GM23338 (cell line): Measurements from ENCODE around the gene ARHGAP32. TPM values are rescaled to one million over a fixed set of nuclear protein-coding genes. Genes with fewer than 3 reads are reported as not detected.

ENCODE experiments used
- ATAC-seq: fragments of 200-7000 bp; cut with Tn5 transposase; 3 replicates; pipeline ENCODE4 v1.9.1; 2020
- DNase-seq: peaks from one replicate; pipeline ENCODE4 v3.0.0-alpha.2; 2015; ENCODE audit warnings: low spot score
- H2AFZ ChIP-seq: fragments of 200-600 bp; sonication (generic); 2 replicates; pipeline ENCODE4 v1.8.0; 2016; ENCODE audit warnings: antibody characterized with exemption, mild to moderate bottlenecking, moderate library complexity
- H3F3A ChIP-seq: fragments of 200-600 bp; sonication (generic); replicated peaks from 2 replicates; pipeline ENCODE4 v1.8.0; 2017; ENCODE audit warnings: antibody characterized with exemption, mixed run types, low read depth
- H3K27ac ChIP-seq: fragments of 200-600 bp; sonication (generic); 2 replicates; pipeline ENCODE4 v1.6.1; 2016; ENCODE audit warnings: low read depth
- H3K27me3 ChIP-seq: fragments of 200-600 bp; sonication (generic); 2 replicates; pipeline ENCODE4 v1.8.0; 2016; ENCODE audit warnings: mild to moderate bottlenecking, mixed run types, moderate library complexity; ENCODE audit not compliant: insufficient read depth
- H3K36me3 ChIP-seq: fragments of 200-600 bp; sonication (generic); 2 replicates; pipeline ENCODE4 v1.8.0; 2016; ENCODE audit warnings: mild to moderate bottlenecking; ENCODE audit not compliant: insufficient read depth
- H3K4me1 ChIP-seq: fragments of 200-600 bp; sonication (generic); 2 replicates; pipeline ENCODE4 v1.8.0; 2016; ENCODE audit warnings: mild to moderate bottlenecking, moderate library complexity; ENCODE audit not compliant: insufficient read depth
- H3K4me2 ChIP-seq: fragments of 200-600 bp; sonication (generic); 2 replicates; pipeline ENCODE4 v1.7.1; 2017; ENCODE audit warnings: mixed run types
- H3K4me3 ChIP-seq: fragments of 200-600 bp; sonication (generic); 2 replicates; pipeline ENCODE4 v1.6.1; 2016; ENCODE audit warnings: mixed run types
- H3K79me2 ChIP-seq: fragments of 200-600 bp; sonication (generic); replicated peaks from 2 replicates; pipeline ENCODE4 v1.8.0; 2017; ENCODE audit warnings: mild to moderate bottlenecking; ENCODE audit not compliant: insufficient read depth
- H3K9me2 ChIP-seq: fragments of 200-600 bp; sonication (generic); 2 replicates; pipeline ENCODE4 v1.8.0; 2017; ENCODE audit not compliant: insufficient read depth
- H4K20me1 ChIP-seq: fragments of 200-600 bp; sonication (generic); replicated peaks from 2 replicates; pipeline ENCODE4 v1.8.0; 2017; ENCODE audit warnings: mild to moderate bottlenecking; ENCODE audit not compliant: insufficient read depth
- H3K27ac Mint-ChIP-seq: 2 replicates; pipeline ENCODE4 v1.8.0; 2020; ENCODE audit warnings: inconsistent platforms, mild to moderate bottlenecking, moderate library complexity, mixed read lengths
- H3K27me3 Mint-ChIP-seq: 3 replicates; pipeline ENCODE4 v1.8.0; 2022; ENCODE audit warnings: low read depth, mild to moderate bottlenecking, moderate library complexity, mixed read lengths, inconsistent platforms; ENCODE audit not compliant: insufficient read depth, poor library complexity
- H3K36me3 Mint-ChIP-seq: 3 replicates; pipeline ENCODE4 v1.8.0; 2021; ENCODE audit warnings: low read depth, mild to moderate bottlenecking, inconsistent platforms, moderate library complexity, mixed read lengths
- H3K4me1 Mint-ChIP-seq: 3 replicates; pipeline ENCODE4 v1.8.0; 2020; ENCODE audit warnings: mild to moderate bottlenecking, inconsistent platforms, mixed read lengths
- H3K4me3 Mint-ChIP-seq: 3 replicates; pipeline ENCODE4 v1.8.0; 2021; ENCODE audit warnings: moderate library complexity, mild to moderate bottlenecking, inconsistent platforms, mixed read lengths
- H3K9me3 Mint-ChIP-seq: 3 replicates; pipeline ENCODE4 v1.8.0; 2020; ENCODE audit warnings: moderate library complexity, mild to moderate bottlenecking, inconsistent platforms, mixed read lengths
- CTCF ChIP-seq, 2 experiments: fragments of 200-600 bp in 1 of 2; sonication (generic) in 1 of 2; conservative IDR thresholded peaks; 2 replicates each; pipeline versions ENCODE4 v1.5.1 to v1.6.1; 2016 to 2017; ENCODE audit warnings: antibody characterized with exemption in 2 of 2, low read depth in 2 of 2, mild to moderate bottlenecking in 2 of 2, moderate library complexity in 1 of 2
- EZH2phosphoT487 ChIP-seq: fragments of 200-600 bp; sonication (generic); IDR thresholded peaks from one replicate; pipeline ENCODE4 v1.8.1; 2018; ENCODE audit warnings: antibody characterized with exemption; ENCODE audit not compliant: unreplicated experiment
- REST ChIP-seq: IDR thresholded peaks from one replicate; pipeline ENCODE4 v1.6.1; 2018; ENCODE audit warnings: antibody characterized with exemption; ENCODE audit not compliant: unreplicated experiment
- polyA plus RNA-seq: library from polyadenylated mRNA; unstranded; fragments of >200 nt; fragmentation: Nextera tagmentation; extraction: Ambion mirVana; gene quantifications from 2 replicates; pipeline ENCODE4 v1.2.1, GENCODE V29; 2016
- total RNA-seq: library from RNA; depleted of rRNA; stranded (reverse); fragments of >200 nt; shearing (Covaris generic); gene quantifications from 2 replicates; pipeline ENCODE4 v1.2.3, GENCODE V29; 2014

ARHGAP32 gene
- total and polyA plus RNA-seq, 2 experiments from 2014 or later: 3.9 to 17.2 TPM

- no peaks in the 10 kb centered on the region for H3K36me3 Mint-ChIP-seq
Measured at GRCh38 chr11:129117595-129118350, 74.4 kb downstream of the ARHGAP32 start.

GRCh38 chr11:129115652-129116586 lies 76.2 kb downstream of the ARHGAP32 start:
- peaks cover 3% of the 10 kb centered on the region for H3K27me3 Mint-ChIP-seq
- H3K27me3 ChIP-seq: no peaks in the 10 kb centered on the region
- H3F3A ChIP-seq: no peaks in the 10 kb centered on the region
- H2AFZ ChIP-seq: no peak overlapping the region
- TF ChIP-seq REST: no peak
- no peak overlapping the region for H3K4me3 ChIP-seq
- no peak overlapping the region for H3K27ac Mint-ChIP-seq
- H3K9me3 Mint-ChIP-seq: no peaks in the 10 kb centered on the region
- H3K36me3 ChIP-seq: no peaks in the 10 kb centered on the region
- H3K79me2 ChIP-seq: no peaks in the 10 kb centered on the region
- ATAC-seq: no peak
- no peak overlapping the region for H3K4me3 Mint-ChIP-seq
- H3K4me1 Mint-ChIP-seq: no peaks in the 10 kb centered on the region
- H3K4me1 ChIP-seq: no peaks in the 10 kb centered on the region
- no peaks in the 10 kb centered on the region for H4K20me1 ChIP-seq
- H3K27ac ChIP-seq: no peak overlapping the region
- no peak overlapping the region for H3K4me2 ChIP-seq
- no peak for DNase-seq
- no peaks in the 10 kb centered on the region for H3K36me3 Mint-ChIP-seq
- H3K9me2 ChIP-seq: no peaks in the 10 kb centered on the region

More at GRCh38 chr11:129117595-129118350, 74.4 kb downstream of the ARHGAP32 start:
- H3F3A ChIP-seq: no peaks in the 10 kb centered on the region
- no peak overlapping the region for H3K4me3 ChIP-seq
- no peaks in the 10 kb centered on the region for H3K9me2 ChIP-seq
- H4K20me1 ChIP-seq: no peaks in the 10 kb centered on the region
- H2AFZ ChIP-seq: no peak overlapping the region
- Mint-ChIP-seq H3K27ac (no peak overlapping the region), H3K27me3 (no peaks in the 10 kb centered on the region), H3K9me3 (no peaks in the 10 kb centered on the region), H3K4me1 (no peaks in the 10 kb centered on the region), H3K4me3 (no peak overlapping the region)
- no peaks in the 10 kb centered on the region for H3K36me3 ChIP-seq
- ATAC-seq: peak; percentile 40
- no peaks in the 10 kb centered on the region for H3K27me3 ChIP-seq
- no peak overlapping the region for H3K4me2 ChIP-seq
- no peaks in the 10 kb centered on the region for H3K4me1 ChIP-seq
- DNase-seq: peak; percentile 74
- TF ChIP-seq EZH2phosphoT487 (no peak), CTCF (conservative IDR thresholded peaks at IDR 0.05; ENCODE audit: low read depth in 2 of 2) (peak; percentile 95 to 99)
- H3K27ac ChIP-seq: no peak overlapping the region
- no peaks in the 10 kb centered on the region for H3K79me2 ChIP-seq
